GM19240 (cell line): Measurements from ENCODE around the gene C20orf202.

Experiments used
- DNase-seq: peaks from one replicate; pipeline ENCODE4 v3.0.0; 2011; ENCODE audit warnings: low spot score; ENCODE audit not compliant: insufficient read length

C20orf202 gene

DNA sequence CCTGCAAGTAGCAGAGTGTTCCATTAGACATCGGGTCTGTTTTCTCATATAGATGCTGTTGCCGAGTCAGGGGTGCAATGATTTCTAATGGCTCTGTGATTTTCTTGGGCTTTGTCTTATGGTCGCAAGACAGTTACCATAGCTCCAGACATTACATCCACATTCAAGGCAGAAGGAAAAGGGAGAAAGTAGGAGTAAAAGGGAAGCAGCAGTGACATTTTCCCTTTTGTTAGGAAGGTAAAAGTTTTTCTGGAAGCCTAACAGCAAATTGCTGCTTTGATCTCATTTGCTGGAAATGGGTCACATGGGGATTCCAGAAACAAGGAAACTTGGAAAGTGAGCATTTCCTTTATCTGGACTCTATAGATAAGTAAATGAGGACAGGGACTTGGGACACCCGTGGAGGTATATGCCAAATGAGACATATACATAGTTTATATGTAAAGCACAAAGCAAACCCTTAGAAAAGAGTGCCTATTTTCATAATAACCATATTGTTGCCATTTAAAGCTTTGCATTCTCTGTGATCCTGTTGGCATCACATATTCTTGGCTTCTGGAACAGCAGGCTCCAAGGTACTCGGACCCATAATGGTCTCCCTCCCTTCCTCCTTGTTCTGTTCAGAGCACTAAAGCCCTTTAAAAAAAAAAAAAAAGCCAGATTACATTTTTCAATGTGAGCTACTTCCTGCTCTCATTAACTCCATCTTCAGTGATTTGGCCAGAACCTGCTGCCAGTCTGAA lies at the start of gene C20orf202:
Gene C20orf202, plus strand, starts transcription at position 693 of the 743 bp plus-strand sequence. CDS start 132 bp downstream, outside the sequence.
- no peak for DNase-seq

DNA sequence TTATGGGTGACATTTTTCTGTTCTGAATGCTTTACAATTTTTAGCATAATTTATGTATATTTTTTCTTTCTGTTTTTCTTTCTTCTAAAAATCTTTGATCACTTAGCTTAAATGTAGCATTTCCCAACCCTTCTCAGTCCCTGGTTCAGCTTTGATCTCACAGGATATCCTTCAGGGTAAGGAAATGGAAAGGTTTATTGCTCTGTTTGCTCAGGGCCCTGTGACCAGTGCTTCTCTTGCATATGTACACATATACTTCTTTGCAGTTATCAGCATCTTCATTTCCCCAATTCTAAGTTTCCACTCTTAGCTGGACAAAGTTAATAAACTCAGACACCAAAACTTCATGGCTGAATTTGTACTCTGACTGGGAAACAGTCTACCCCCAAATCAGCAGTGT lies 49.0 kb upstream of the C20orf202 start:
- no peak for DNase-seq

DNA sequence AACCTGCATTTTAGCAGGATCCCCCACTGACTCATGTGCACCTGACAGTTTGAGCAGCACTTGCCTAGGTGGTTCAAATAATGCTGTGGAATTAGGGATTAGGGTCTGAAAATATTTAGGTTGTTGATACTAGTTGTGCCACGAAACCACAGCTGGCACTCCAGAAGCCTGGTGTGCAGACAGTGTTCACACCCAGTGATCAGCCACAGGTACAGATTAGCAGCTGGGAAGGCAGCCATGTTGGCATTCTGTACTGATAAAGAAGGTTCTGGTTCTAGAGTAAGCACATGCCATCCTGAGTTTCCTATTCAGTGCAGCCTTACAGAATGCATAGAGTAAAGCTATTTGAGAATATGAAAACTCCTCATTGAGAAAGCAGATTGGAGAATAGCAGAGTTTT lies 48.6 kb upstream of the C20orf202 start:
- no peak for DNase-seq

DNA sequence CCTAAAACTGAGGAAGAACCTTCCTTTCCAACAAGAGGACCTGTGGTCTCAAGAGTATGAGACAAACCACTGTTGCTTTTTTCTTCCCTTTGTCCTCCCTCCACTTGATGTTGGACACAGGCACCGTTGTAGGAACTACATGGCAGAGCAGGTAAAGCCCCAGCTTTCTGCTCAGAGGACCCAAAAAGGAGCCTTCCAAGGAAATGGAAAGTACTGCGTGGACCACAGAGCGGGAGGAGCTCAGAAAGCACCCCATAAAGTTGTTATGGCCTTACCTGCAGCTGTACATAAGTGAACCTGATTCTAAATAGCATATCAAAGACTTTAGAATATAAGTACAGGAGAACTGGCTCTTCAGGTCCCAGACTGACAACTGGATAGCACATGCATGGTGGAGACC lies 47.9 kb upstream of the C20orf202 start:
- no peak for DNase-seq

GRCh38 chr20:1160496-1160895 lies 42.8 kb upstream of the C20orf202 start:
- DNase-seq: no peak

DNA sequence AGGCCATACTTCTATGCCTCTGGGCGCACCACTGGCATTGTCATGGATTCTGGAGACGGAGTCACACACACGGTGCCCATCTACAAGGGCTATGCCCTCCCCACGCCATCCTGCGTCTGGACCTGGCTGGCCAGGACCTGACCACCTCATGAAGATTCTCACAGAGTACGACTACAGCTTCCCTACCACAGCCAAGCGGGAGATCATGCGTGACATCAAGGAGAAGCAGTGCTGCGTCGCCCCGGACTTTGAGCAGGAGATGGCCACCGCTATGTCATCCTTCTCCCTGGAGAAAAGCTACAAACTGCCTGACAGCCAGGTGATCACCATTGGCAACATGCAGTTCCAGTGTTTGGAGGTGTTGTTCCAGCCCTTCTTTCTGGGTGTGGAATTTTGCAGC lies 42.3 kb upstream of the C20orf202 start:
- no peak for DNase-seq

- DNase-seq: no peak
These were observed 40.1 kb upstream of the C20orf202 start for GRCh38 chr20:1163105-1163504.

DNA sequence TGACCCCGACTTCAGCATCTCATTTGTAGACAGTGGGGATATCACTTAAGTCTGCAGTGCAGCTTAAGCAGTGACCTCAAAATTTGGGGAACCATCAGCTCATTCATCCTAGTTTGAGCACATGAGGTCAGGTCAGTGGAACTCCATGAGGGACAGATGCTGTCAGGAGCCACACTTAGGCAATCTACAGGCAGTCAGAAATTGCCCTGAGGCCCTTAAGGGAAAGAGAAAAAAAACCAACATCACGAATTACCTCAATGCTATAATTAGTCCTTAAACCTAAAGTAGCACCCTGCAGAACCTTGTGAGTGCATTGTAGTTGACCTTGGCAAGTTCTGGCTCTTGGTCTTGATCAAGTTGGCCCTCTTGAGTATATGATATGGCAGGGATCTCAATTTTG lies 39.6 kb upstream of the C20orf202 start:
- DNase-seq: no peak

- no peak for DNase-seq
These were observed 38.4 kb upstream of the C20orf202 start for GRCh38 chr20:1164871-1165270.

- DNase-seq: no peak
These were observed 37.7 kb upstream of the C20orf202 start for GRCh38 chr20:1165521-1165920.

- no peak for DNase-seq
These were observed 37.3 kb upstream of the C20orf202 start for GRCh38 chr20:1165941-1166340.

GRCh38 chr20:1166948-1167720 lies 36.1 kb upstream of the C20orf202 start:
- DNase-seq: no peak

DNA sequence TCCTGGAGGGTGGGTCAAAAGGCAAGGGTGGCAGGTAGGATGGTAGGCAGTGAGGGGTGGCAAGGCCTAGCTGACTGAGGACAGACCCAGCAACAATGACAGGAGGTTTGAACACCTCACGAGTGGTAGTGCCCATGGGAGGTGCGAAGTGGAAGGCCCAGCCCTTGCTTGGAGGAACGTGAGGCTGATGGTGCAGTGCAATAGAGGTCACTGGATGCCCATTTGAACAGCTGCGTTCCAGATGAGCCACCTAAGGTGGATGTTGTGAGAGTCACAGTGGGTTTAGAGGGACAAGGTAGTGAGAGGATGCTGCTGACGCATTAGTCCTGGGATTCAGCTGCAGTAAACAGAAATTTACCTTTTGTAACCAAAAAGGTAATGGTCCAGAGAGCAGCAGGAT lies 34.0 kb upstream of the C20orf202 start:
- no peak for DNase-seq

DNA sequence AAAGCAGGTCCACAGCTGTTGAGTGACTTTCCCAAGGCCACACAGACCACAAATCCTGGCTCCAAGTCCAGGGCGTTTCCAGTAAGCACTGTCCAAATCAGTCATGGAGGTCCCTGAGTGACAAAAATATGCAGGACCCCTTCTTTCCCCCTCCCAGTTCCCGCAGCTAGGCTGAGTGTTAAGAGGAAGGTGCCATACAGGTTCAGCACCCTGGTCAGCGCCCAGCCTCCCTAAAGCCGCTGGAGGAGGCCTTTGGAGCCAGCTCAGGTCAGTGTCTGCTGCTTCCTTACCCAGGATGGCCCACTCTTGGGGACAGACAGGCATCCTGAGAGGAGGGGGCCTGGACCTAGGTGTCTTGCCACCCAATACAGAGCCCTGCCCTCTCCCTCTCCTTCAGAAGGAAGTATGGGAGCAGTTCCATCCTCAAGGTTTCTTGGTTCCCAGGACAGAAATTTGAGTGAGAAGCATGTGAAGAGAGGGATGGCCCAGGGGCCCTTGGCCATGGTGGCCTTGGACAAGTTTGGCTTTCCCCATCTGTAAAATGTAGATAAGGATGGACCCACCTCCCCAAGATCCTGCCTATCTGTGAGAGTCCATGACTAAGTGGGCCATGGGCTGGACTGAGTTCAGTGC lies 31.7 kb upstream of the C20orf202 start:
- no peak for DNase-seq

GRCh38 chr20:1173698-1174097 lies 29.6 kb upstream of the C20orf202 start:
- DNase-seq: no peak

DNA sequence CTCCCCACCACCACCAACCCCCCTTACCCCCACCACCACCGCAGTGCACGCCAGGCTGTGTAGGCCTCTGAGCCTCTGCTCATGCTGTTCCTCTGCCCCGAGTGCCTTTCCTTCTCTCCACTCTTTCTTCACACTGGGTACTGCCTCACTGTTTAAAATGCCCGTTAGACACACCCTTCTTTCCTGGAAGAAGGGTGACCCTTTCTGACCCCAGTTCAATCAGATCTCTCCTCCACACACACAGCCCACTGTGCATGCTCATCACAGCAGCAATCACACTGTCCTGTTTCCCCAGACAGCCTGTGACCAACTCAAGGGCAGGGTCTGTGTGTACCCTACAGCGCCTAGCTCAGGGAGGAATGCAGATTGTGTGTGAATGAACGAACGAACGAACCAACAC lies 28.5 kb upstream of the C20orf202 start:
- no peak for DNase-seq

DNA sequence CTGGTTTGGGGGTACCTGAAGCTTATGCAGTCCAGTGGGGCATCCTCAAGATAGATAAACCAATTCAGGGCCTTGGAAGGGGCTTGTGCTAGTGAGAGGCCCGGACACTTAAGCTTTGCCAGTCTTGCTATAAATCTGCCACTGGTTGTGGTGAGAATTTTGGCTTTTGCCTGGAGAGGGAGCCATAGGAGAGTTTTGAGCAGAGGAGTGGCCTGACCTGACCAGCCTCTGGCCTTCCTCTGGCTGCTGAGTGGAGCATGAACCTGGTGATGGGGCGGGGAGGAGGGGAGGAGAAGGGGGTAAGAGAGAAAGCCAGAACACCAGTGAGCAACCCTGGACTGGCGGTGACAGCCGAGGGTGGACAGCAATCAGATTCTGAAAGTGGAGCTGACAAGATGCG lies 25.6 kb upstream of the C20orf202 start:
- DNase-seq: no peak

DNA sequence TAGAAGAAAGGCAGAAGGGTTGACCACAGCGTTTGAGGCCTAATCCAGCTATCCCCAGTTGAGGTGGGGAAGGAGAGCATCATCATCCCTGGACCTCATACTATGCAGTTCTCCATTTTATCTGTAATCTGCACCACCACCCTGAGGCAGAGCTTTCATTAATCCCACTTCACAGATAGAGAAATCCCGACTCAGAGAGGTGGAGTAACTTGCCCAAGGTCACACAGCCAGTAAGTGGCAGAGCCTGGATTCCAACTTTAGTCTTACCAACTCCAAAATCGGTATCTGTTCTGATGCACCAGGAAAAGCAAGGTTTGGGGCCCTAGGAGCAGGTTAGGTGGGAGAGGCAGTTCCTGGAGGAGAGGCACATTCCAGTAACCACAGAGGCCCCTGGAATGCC lies 25.2 kb upstream of the C20orf202 start:
- no peak for DNase-seq

GRCh38 chr20:1178623-1179022 lies 24.6 kb upstream of the C20orf202 start:
- DNase-seq: no peak

DNA sequence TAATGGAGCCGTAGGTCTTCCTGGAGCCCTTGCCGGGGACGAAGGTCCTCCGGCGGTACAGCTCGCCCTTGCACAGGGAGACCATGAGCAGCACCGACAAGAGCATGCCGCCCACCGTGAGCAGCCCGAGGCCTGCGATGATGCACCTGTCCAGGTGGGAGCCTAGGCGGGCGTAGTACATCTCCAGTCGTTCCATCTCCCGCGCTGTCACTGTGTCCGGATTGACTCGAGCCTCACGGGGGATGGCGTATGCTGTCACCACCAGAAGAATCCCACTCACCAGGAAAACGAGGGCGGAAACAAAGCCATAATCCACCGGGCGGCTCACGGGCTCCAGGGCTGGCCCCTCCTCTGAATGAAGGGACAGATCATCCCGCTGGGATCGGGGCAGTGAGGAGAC lies 22.3 kb upstream of the C20orf202 start:
- no peak for DNase-seq

GRCh38 chr20:1182106-1182505 lies 21.1 kb upstream of the C20orf202 start:
- DNase-seq: no peak

GRCh38 chr20:1183153-1183552 lies 20.1 kb upstream of the C20orf202 start:
- no peak for DNase-seq
